Panc1 (cell line): Measurements from ENCODE around the gene TTLL11.

Experiments used
- CTCF ChIP-seq: fragments of 450-650 bp; IDR thresholded peaks from 2 replicates; pipeline ENCODE4 v1.5.1; 2017; ENCODE audit warnings: mild to moderate bottlenecking
- POLR2AphosphoS5 ChIP-seq: IDR thresholded peaks from 2 replicates; pipeline ENCODE4 v1.6.1; 2012; ENCODE audit warnings: mild to moderate bottlenecking, low read depth, low read length, moderate library complexity
- TCF7L2 ChIP-seq: IDR thresholded peaks from 2 replicates; pipeline ENCODE4 v1.6.1; 2011; ENCODE audit warnings: mild to moderate bottlenecking, low read depth, low read length, inconsistent platforms

GRCh38 chr9:122059214-122059954 is 33.7 kb downstream of the TTLL11 start:
- TF ChIP-seq POLR2AphosphoS5, result no peak
- TF ChIP-seq CTCF, result no peak
- TF ChIP-seq TCF7L2, result no peak
